SU-DHL-6 (cell line): Measurements from ENCODE around the gene SYNE4.

Experiments
- H2AFZ ChIP-seq: fragments of 200-600 bp; sonication (generic); 2 replicates; pipeline ENCODE4 v1.6.1; 2014; ENCODE audit warnings: low read depth, mild to moderate bottlenecking, moderate library complexity, mixed read lengths, antibody characterized with exemption, low read length; ENCODE audit not compliant: severe bottlenecking
- H3F3A ChIP-seq: fragments of 200-600 bp; shearing (Covaris generic); 2 replicates; pipeline ENCODE4 v1.6.0; 2016; ENCODE audit warnings: antibody characterized with exemption, mild to moderate bottlenecking; ENCODE audit not compliant: insufficient read depth
- H3K27ac ChIP-seq: fragments of 200-600 bp; sonication (generic); 2 replicates; pipeline ENCODE4 v1.5.1; 2016; ENCODE audit warnings: low read depth, mild to moderate bottlenecking, low read length, moderate library complexity, mixed read lengths
- H3K27me3 ChIP-seq: fragments of 200-600 bp; sonication (generic), shearing (Covaris generic); 2 replicates; pipeline ENCODE4 v1.6.0; 2014; ENCODE audit warnings: mild to moderate bottlenecking, low read length
- H3K36me3 ChIP-seq: fragments of 200-600 bp; sonication (generic); 2 replicates; pipeline ENCODE4 v1.6.1; 2014; ENCODE audit warnings: mild to moderate bottlenecking, low read length, mixed read lengths
- H3K4me2 ChIP-seq: fragments of 300-600, 200-600 bp; shearing (Covaris generic), sonication (generic); 2 replicates; pipeline ENCODE4 v1.6.0; 2014; ENCODE audit warnings: low read length, low read depth, mild to moderate bottlenecking; ENCODE audit not compliant: poor library complexity, severe bottlenecking
- H3K4me3 ChIP-seq: fragments of 200-600 bp; sonication (generic); 2 replicates; pipeline ENCODE4 v1.5.1; 2014; ENCODE audit warnings: antibody characterized with exemption, low read length, mild to moderate bottlenecking, mixed read lengths; ENCODE audit not compliant: insufficient read depth, poor library complexity, severe bottlenecking
- H3K79me2 ChIP-seq: fragments of 200-600 bp; sonication (generic); 2 replicates; pipeline ENCODE4 v1.6.1; 2014; ENCODE audit warnings: mild to moderate bottlenecking, low read length, moderate library complexity; ENCODE audit not compliant: insufficient read depth
- H3K9ac ChIP-seq: fragments of 200-600 bp; sonication (generic); 2 replicates; pipeline ENCODE4 v1.7.0; 2014; ENCODE audit warnings: mild to moderate bottlenecking, low read length
- H3K9me2 ChIP-seq: fragments of 200-600 bp; sonication (generic); replicated peaks from 2 replicates; pipeline ENCODE4 v1.6.1; 2014; ENCODE audit warnings: low read length; ENCODE audit not compliant: insufficient read depth
- H3K9me3 ChIP-seq: fragments of 200-600 bp; sonication (generic); 2 replicates; pipeline ENCODE4 v1.6.1; 2014; ENCODE audit warnings: low read length, mixed read lengths; ENCODE audit not compliant: insufficient read depth
- H4K20me1 ChIP-seq: fragments of 200-600 bp; sonication (generic); 2 replicates; pipeline ENCODE4 v1.6.1; 2014; ENCODE audit warnings: low read depth, mild to moderate bottlenecking, antibody characterized with exemption, low read length, moderate library complexity, mixed read lengths
- CTCF ChIP-seq: fragments of 200-600 bp; sonication (generic); IDR thresholded peaks from one replicate; pipeline ENCODE4 v1.5.1; 2017; ENCODE audit warnings: antibody characterized with exemption, mild to moderate bottlenecking, low read length, moderate library complexity; ENCODE audit not compliant: insufficient read depth, poor library complexity, severe bottlenecking
- EZH2phosphoT487 ChIP-seq: fragments of 200-600 bp; sonication (generic), shearing (Covaris generic); conservative IDR thresholded peaks from 2 replicates; pipeline ENCODE4 v1.6.1; 2018; ENCODE audit warnings: mild to moderate bottlenecking, antibody characterized with exemption, low read length, moderate library complexity, mixed read lengths

SYNE4 gene

GRCh38 chr19:36051637-36052036 lies 43.0 kb upstream of the SYNE4 start:
- Histone ChIP-seq H4K20me1 (no peaks in the 10 kb centered on the region; the same call in 1 of the 2 replicates), H3K9me3 (no peaks in the 10 kb centered on the region), H2AFZ (no peak overlapping the region), H3K4me3 (no peak overlapping the region), H3K79me2 (peaks cover 19% of the 10 kb centered on the region), H3K27me3 (no peaks in the 10 kb centered on the region), H3K36me3 (no peaks in the 10 kb centered on the region), H3K27ac (no peak overlapping the region), H3K9me2 (no peaks in the 10 kb centered on the region), H3F3A (peaks cover 14% of the 10 kb centered on the region), H3K9ac (no peak overlapping the region), H3K4me2 (no peak overlapping the region)
- TF ChIP-seq EZH2phosphoT487: no peak
- no peak for TF ChIP-seq CTCF

GRCh38 chr19:36051236-36051635 lies 42.6 kb upstream of the SYNE4 start:
- no peak overlapping the region for H2AFZ ChIP-seq
- no peaks in the 10 kb centered on the region for H3K9me3 ChIP-seq
- H3K9ac ChIP-seq: no peak overlapping the region
- peaks cover 14% of the 10 kb centered on the region for H3F3A ChIP-seq
- no peaks in the 10 kb centered on the region for H3K27me3 ChIP-seq
- H4K20me1 ChIP-seq: no peaks in the 10 kb centered on the region; the same call in 1 of the 2 replicates
- no peaks in the 10 kb centered on the region for H3K36me3 ChIP-seq
- no peak overlapping the region for H3K27ac ChIP-seq
- TF ChIP-seq EZH2phosphoT487: no peak
- peak; percentile 47 for TF ChIP-seq CTCF
- no peak overlapping the region for H3K4me2 ChIP-seq
- H3K79me2 ChIP-seq: peaks cover 15% of the 10 kb centered on the region
- no peak overlapping the region for H3K4me3 ChIP-seq
- H3K9me2 ChIP-seq: no peaks in the 10 kb centered on the region

- Histone ChIP-seq H4K20me1 (no peaks in the 10 kb centered on the region), H3K36me3 (no peaks in the 10 kb centered on the region), H3K4me2 (no peak overlapping the region), H3K27ac (no peak overlapping the region), H3K9ac (no peak overlapping the region), H3F3A (peaks cover 14% of the 10 kb centered on the region), H2AFZ (no peak overlapping the region), H3K4me3 (no peak overlapping the region), H3K9me3 (no peaks in the 10 kb centered on the region), H3K79me2 (no peaks in the 10 kb centered on the region; the same call in 1 of the 2 replicates), H3K27me3 (no peaks in the 10 kb centered on the region), H3K9me2 (no peaks in the 10 kb centered on the region)
- TF ChIP-seq CTCF (no peak), EZH2phosphoT487 (no peak)
Observed at GRCh38 chr19:36049080-36049698, 40.6 kb upstream of the SYNE4 start.
